GM12878 (cell line): ENCODE results near the gene PTPN22. TPM values are rescaled to one million over a fixed set of nuclear protein-coding genes. Genes with fewer than 3 reads are reported as not detected.

Experiments
- ASH2L ChIP-seq: fragments of 300-600, 200-600 bp; sonication (generic); IDR thresholded peaks from 2 replicates; pipeline ENCODE4 v1.6.1; 2017; ENCODE audit warnings: low read depth, mild to moderate bottlenecking, borderline replicate concordance
- BACH1 ChIP-seq: fragments of 450-650 bp; IDR thresholded peaks from 2 replicates; pipeline ENCODE4 v1.6.1; 2017; ENCODE audit warnings: mild to moderate bottlenecking, borderline replicate concordance
- CBX3 ChIP-seq: fragments of 200-600 bp; sonication (generic); IDR thresholded peaks from 2 replicates; pipeline ENCODE4 v1.6.1; 2016; ENCODE audit warnings: low read depth, borderline replicate concordance
- CHD4 ChIP-seq: fragments of 200-600 bp; sonication (generic); IDR thresholded peaks from 2 replicates; pipeline ENCODE4 v1.6.1; 2016; ENCODE audit warnings: mild to moderate bottlenecking
- DPF2 ChIP-seq: fragments of 450-650 bp; IDR thresholded peaks from 2 replicates; pipeline ENCODE4 v1.6.1; 2017; ENCODE audit warnings: mild to moderate bottlenecking
- EZH2 ChIP-seq: IDR thresholded peaks from 2 replicates; pipeline ENCODE4 v1.6.1; 2012; ENCODE audit warnings: low read depth, mild to moderate bottlenecking, control low read depth, inconsistent platforms, low read length, borderline replicate concordance; ENCODE audit not compliant: control insufficient read depth
- HCFC1 ChIP-seq: fragments of 150-350 bp; IDR thresholded peaks from 2 replicates; pipeline ENCODE4 v1.6.1; 2014; ENCODE audit warnings: low read length
- HDAC2 ChIP-seq: fragments of 200-600 bp; sonication (generic); IDR thresholded peaks from 2 replicates; pipeline ENCODE4 v1.6.1; 2017
- KLF5 ChIP-seq: fragments of 450-650 bp; IDR thresholded peaks from 2 replicates; pipeline ENCODE4 v1.6.1; 2014; ENCODE audit warnings: mild to moderate bottlenecking; ENCODE audit not compliant: partially characterized antibody
- MYC ChIP-seq: IDR thresholded peaks from 2 replicates; pipeline ENCODE4 v1.6.1; 2011; ENCODE audit warnings: mild to moderate bottlenecking, low read length, moderate library complexity, inconsistent platforms; ENCODE audit not compliant: insufficient read depth, insufficient replicate concordance, insufficient read length, severe bottlenecking
- NFIC ChIP-seq: IDR thresholded peaks from 2 replicates; pipeline ENCODE4 v1.6.1; 2012; ENCODE audit warnings: low read depth, mild to moderate bottlenecking, inconsistent platforms, low read length, moderate library complexity
- NFYA ChIP-seq: IDR thresholded peaks from 2 replicates; pipeline ENCODE4 v1.6.1; 2011; ENCODE audit warnings: low read depth, mild to moderate bottlenecking, low read length, improper control_type of control experiment, borderline replicate concordance
- NRF1 ChIP-seq: conservative IDR thresholded peaks from 2 replicates; pipeline ENCODE4 v1.6.1; 2011; ENCODE audit warnings: mild to moderate bottlenecking, low read depth, low read length, improper control_type of control experiment
- PAX8 ChIP-seq: fragments of 450-650 bp; IDR thresholded peaks from 2 replicates; pipeline ENCODE4 v1.6.1; 2017; ENCODE audit warnings: mild to moderate bottlenecking, moderate library complexity
- RB1 ChIP-seq: fragments of 450-650 bp; formaldehyde crosslinking; IDR thresholded peaks from 2 replicates; pipeline ENCODE4 v1.6.1; 2017; ENCODE audit warnings: mild to moderate bottlenecking, borderline replicate concordance
- SIX5 ChIP-seq: IDR thresholded peaks from 2 replicates; pipeline ENCODE4 v1.6.1; 2011; ENCODE audit warnings: mild to moderate bottlenecking, low read depth, low read length, moderate library complexity; ENCODE audit not compliant: severe bottlenecking
- SMAD5 ChIP-seq: IDR thresholded peaks from 2 replicates; pipeline ENCODE4 v1.6.1; 2016; ENCODE audit warnings: antibody characterized with exemption, low read depth
- SUZ12 ChIP-seq: fragments of 200-600 bp; sonication (generic); IDR thresholded peaks from one replicate; pipeline ENCODE4 v1.6.1; 2018; ENCODE audit warnings: antibody characterized with exemption, mild to moderate bottlenecking; ENCODE audit not compliant: unreplicated experiment
- TARDBP ChIP-seq: IDR thresholded peaks from 2 replicates; pipeline ENCODE4 v1.6.1; 2016; ENCODE audit warnings: borderline replicate concordance
- TCF12 ChIP-seq: IDR thresholded peaks from 2 replicates; pipeline ENCODE4 v1.6.1; 2011; ENCODE audit warnings: low read depth, mild to moderate bottlenecking, low read length
- TCF7 ChIP-seq: IDR thresholded peaks from 2 replicates; pipeline ENCODE4 v1.6.1; 2014; ENCODE audit warnings: antibody characterized with exemption, borderline replicate concordance
- WRNIP1 ChIP-seq: IDR thresholded peaks from 2 replicates; pipeline ENCODE4 v1.6.1; 2011; ENCODE audit warnings: low read depth, low read length, improper control_type of control experiment, borderline replicate concordance
- ZSCAN29 ChIP-seq: fragments of 450-650 bp; IDR thresholded peaks from 2 replicates; pipeline ENCODE4 v1.6.1; 2017; ENCODE audit warnings: mild to moderate bottlenecking, moderate library complexity
- polyA plus RNA-seq, 11 experiments: library from polyadenylated mRNA; depleted of rRNA in 4 of 11; unstranded in 6 of 11; stranded (reverse) in 5 of 11; fragments of >200 nt; fragmentation: Nextera tagmentation in 4 of 11; fragmentation: Illumina TruSeq in 1 of 11; extraction: Ambion mirVana in 4 of 11; extraction: Trizol in 1 of 11; gene quantifications; 1 replicate in 1 of 11; 2 replicates in 10 of 11; pipeline versions ENCODE4 v1.2.1 to v1.2.3, GENCODE V29; 2011 to 2016; ENCODE audit warnings: inconsistent platforms in 2 of 11, missing spikeins in 2 of 11, low read depth in 1 of 11
- total RNA-seq, 4 experiments: library from RNA; depleted of rRNA in 3 of 4; stranded (reverse); fragments of >200 nt in 3 of 4; fragmentation: Illumina TruSeq in 1 of 4; extraction: Trizol in 1 of 4; gene quantifications; 2 replicates each; pipeline versions ENCODE4 v1.2.1 to v1.2.3, GENCODE V29; 2013 to 2021
- TF ChIP-seq, protein P1 (sequence below): fragments of 150-350 bp; IDR thresholded peaks from 2 replicates; pipeline ENCODE4 v1.6.1; 2014; ENCODE audit warnings: mild to moderate bottlenecking, low read depth, low read length
- TF ChIP-seq, protein P2 (sequence below): IDR thresholded peaks from 2 replicates; pipeline ENCODE4 v1.6.1; 2012; ENCODE audit warnings: low read length, inconsistent platforms

Gene PTPN22
- total and polyA plus RNA-seq, 10 of the 15 experiments (the other 5 are each of a cell fraction or from before 2014, with no cell fraction given), result 22.8 to 65.1 (median 44.9) TPM

- peak; percentile 72 for TF ChIP-seq KLF5
- TF ChIP-seq WRNIP1, result 0 out of 2 replicates have a peak, but pooled peaks have one; percentile 69
- TF ChIP-seq, protein P1, sequence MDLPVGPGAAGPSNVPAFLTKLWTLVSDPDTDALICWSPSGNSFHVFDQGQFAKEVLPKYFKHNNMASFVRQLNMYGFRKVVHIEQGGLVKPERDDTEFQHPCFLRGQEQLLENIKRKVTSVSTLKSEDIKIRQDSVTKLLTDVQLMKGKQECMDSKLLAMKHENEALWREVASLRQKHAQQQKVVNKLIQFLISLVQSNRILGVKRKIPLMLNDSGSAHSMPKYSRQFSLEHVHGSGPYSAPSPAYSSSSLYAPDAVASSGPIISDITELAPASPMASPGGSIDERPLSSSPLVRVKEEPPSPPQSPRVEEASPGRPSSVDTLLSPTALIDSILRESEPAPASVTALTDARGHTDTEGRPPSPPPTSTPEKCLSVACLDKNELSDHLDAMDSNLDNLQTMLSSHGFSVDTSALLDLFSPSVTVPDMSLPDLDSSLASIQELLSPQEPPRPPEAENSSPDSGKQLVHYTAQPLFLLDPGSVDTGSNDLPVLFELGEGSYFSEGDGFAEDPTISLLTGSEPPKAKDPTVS, result peak; percentile 69; the same call in 1 of the 2 replicates
- 0 out of 2 replicates have a peak, but pooled peaks have one; percentile 75 for TF ChIP-seq TARDBP
- TF ChIP-seq HCFC1, result peak; percentile 96
- TF ChIP-seq TCF7, result no peak
- no peak for TF ChIP-seq HDAC2
- TF ChIP-seq SIX5, result peak; percentile 90
- TF ChIP-seq PAX8, result no peak
- TF ChIP-seq CHD4, result no peak
- TF ChIP-seq CBX3, result no peak
- TF ChIP-seq NFYA, result no peak
- no peak for TF ChIP-seq SUZ12
- peak; percentile 52; the same call in 1 of the 2 replicates for TF ChIP-seq RB1
- TF ChIP-seq MYC, result no peak
- TF ChIP-seq NFIC, result no peak; the same call in 1 of the 2 replicates
- TF ChIP-seq ASH2L, result no peak; the same call in 1 of the 2 replicates
- TF ChIP-seq EZH2, result no peak
- TF ChIP-seq BACH1, result 0 out of 2 replicates have a peak, but pooled peaks have one; percentile 60
- TF ChIP-seq SMAD5, result peak; percentile 40; the same call in 1 of the 2 replicates
- TF ChIP-seq, protein P2, sequence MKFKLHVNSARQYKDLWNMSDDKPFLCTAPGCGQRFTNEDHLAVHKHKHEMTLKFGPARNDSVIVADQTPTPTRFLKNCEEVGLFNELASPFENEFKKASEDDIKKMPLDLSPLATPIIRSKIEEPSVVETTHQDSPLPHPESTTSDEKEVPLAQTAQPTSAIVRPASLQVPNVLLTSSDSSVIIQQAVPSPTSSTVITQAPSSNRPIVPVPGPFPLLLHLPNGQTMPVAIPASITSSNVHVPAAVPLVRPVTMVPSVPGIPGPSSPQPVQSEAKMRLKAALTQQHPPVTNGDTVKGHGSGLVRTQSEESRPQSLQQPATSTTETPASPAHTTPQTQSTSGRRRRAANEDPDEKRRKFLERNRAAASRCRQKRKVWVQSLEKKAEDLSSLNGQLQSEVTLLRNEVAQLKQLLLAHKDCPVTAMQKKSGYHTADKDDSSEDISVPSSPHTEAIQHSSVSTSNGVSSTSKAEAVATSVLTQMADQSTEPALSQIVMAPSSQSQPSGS, result no peak; the same call in 1 of the 2 replicates
- peak; percentile 78 for TF ChIP-seq NRF1
- no peak; the same call in 1 of the 2 replicates for TF ChIP-seq DPF2
- TF ChIP-seq TCF12, result no peak
- no peak for TF ChIP-seq ZSCAN29
Observed at GRCh38 chr1:113811888-113812660, 59.4 kb downstream of the PTPN22 start, which contains the start of gene RSBN1 (continued).
